Erythroblast (primary cell): ENCODE data around the gene RYR2.

ENCODE experiments used
- GATA1 ChIP-seq: IDR thresholded peaks from 2 replicates; pipeline ENCODE4 v1.6.1; 2011; ENCODE audit warnings: low read depth, mild to moderate bottlenecking, control low read depth, low read length, moderate library complexity
- POLR2A ChIP-seq: IDR thresholded peaks from 2 replicates; pipeline ENCODE4 v1.6.1; 2011; ENCODE audit warnings: mild to moderate bottlenecking, low read length

DNA sequence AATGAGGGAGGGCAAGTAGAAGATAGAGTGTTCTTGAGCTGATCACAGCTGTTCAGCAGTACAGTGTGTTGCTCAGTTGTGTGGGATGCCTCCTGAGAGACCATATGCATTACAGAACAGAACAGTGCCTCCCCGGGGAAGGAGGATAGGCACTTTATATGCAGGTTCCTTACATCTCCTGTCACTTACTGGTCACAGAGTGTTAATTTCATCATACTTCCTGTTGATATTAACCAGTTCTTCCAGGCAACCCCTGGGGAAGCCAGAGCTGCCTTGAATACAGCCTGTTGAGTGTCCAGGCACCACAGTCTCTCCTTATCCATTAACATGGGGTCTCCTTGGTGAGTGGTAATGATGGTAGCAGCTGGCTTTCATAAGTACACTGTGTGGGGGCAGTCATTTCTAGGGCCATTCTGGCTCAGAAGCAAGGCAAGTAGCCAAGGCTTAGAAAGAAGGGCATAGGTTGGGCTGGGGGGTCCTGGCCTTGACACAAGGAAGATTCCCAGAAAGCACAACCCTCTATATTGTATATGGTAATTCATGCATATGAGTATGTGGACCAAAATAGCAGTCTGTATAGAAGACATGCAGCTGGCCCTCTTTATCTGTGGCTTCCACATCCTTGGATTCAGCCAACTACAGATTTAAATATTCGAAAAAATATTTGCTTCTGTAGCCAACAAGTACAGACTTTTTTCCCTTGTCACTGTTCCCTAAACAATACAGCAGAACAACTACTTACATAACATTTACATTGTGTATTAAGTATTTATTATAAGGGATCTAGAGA, 706.4 kb downstream of the RYR2 start:
- TF ChIP-seq POLR2A (no peak), GATA1 (no peak)
